GM20000 (cell line): ENCODE results near the gene TANK.

ENCODE experiments used
- DNase-seq: peaks from one replicate; pipeline ENCODE4 v3.0.0; 2012; ENCODE audit warnings: low spot score
- CTCF ChIP-seq: IDR thresholded peaks from 2 replicates; pipeline ENCODE4 v1.5.1; 2012; ENCODE audit warnings: mild to moderate bottlenecking, control low read depth; ENCODE audit errors: extremely low read depth, missing control alignments

Gene TANK

GRCh38 chr2:161237392-161238264 is 77.4 kb downstream of the TANK start:
- DNase-seq, result peak; percentile 52
- no peak for TF ChIP-seq CTCF

- DNase-seq, result no peak
- TF ChIP-seq CTCF, result no peak
Measured at GRCh38 chr2:161238265-161238559, 78.0 kb downstream of the TANK start.

- TF ChIP-seq CTCF, result no peak
- peak; percentile 70 for DNase-seq
Measured at GRCh38 chr2:161238560-161239325, 78.5 kb downstream of the TANK start.

GRCh38 chr2:161239326-161240109 is 79.3 kb downstream of the TANK start:
- TF ChIP-seq CTCF, result no peak
- DNase-seq, result no peak

- no peak for DNase-seq
Measured at GRCh38 chr2:161241894-161242293, 81.7 kb downstream of the TANK start.

GRCh38 chr2:161243312-161243711 is 83.1 kb downstream of the TANK start:
- DNase-seq, result peak; percentile 53
- no peak for TF ChIP-seq CTCF

More at GRCh38 chr2:161241894-161242293, 81.7 kb downstream of the TANK start:
- TF ChIP-seq CTCF, result no peak
